Measurements from ENCODE around the gene TSPAN31.

TSPAN31 gene

DNA sequence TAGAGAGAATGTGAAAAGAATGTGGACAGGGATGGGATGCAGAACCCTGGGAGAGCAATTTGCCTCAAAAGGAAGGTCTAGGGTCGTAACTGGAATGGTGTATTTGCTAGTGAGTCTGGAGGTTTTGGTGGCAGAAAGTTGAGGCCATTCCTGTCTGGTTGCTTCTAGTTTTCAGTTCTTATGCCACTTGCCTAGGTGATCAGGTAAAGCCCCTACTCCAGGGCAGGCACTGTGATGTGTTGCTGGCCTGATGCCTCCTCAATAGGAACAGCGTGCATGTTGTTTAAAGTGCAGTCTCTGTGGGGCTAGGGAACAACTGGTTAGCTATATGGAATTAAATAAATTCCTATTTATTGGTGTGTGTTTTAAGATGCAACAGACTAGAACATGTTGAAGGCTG lies 44.5 kb upstream of the TSPAN31 start:
- peaks cover 0 to 6% of the 10 kb centered on the region in 2 donors for H3K9me3 ChIP-seq (replicated peaks in 1 of 2; ENCODE audit: control insufficient read depth in 2 of 2, insufficient read depth in 1 of 2, low read depth in 1 of 2, low read length in 2 of 2)
- H3K4me1 ChIP-seq (ENCODE audit: control insufficient read depth in 2 of 2, insufficient read depth in 1 of 2, low read depth in 1 of 2, low read length in 2 of 2), result no peaks in the 10 kb centered on the region
- H3K27me3 ChIP-seq (ENCODE audit: control insufficient read depth in 3 of 3, insufficient read depth in 3 of 3, low read depth in 1 of 3, low read length in 3 of 3), result no peaks in the 10 kb centered on the region
- H2BK120ac ChIP-seq (ENCODE audit: low read depth, low read length), result no peak overlapping the region
- peaks cover 10 to 63% of the 10 kb centered on the region in 2 donors for H3K36me3 ChIP-seq (replicated peaks in 1 of 2; ENCODE audit: control insufficient read depth in 2 of 2, insufficient read depth in 2 of 2, low read length in 2 of 2)
- H3K4me2 ChIP-seq (ENCODE audit: insufficient read depth, low read length, poor library complexity, severe bottlenecking), result no peak overlapping the region
- H3K9ac ChIP-seq (ENCODE audit: low read depth, low read length, poor library complexity), result no peak overlapping the region
- no peak overlapping the region for H3K14ac ChIP-seq (ENCODE audit: low read length)
- H3K27ac ChIP-seq (replicated peaks; ENCODE audit: low read length), result no peak overlapping the region
- no peak overlapping the region for H3K4ac ChIP-seq (ENCODE audit: low read length)
- H3K18ac ChIP-seq (ENCODE audit: low read length), result no peak overlapping the region
- no peak overlapping the region for H2BK5ac ChIP-seq (ENCODE audit: low read length)
- no peak overlapping the region for H4K8ac ChIP-seq (ENCODE audit: low read depth, low read length)
- no peak overlapping the region for H3K23ac ChIP-seq (ENCODE audit: low read depth, low read length, poor library complexity)
- no peak overlapping the region for H3K4me3 ChIP-seq (ENCODE audit: low read length in 2 of 2)
- no peak for DNase-seq (ENCODE audit: low spot score)
- no peak overlapping the region for H2BK15ac ChIP-seq (ENCODE audit: low read length)
- no peak overlapping the region for H4K91ac ChIP-seq (ENCODE audit: low read depth, low read length, poor library complexity)
- no CpG with 5 or more reads among the region's 2 CpGs for WGBS, 2 donors (ENCODE audit: extremely low coverage in 2 of 2, insufficient read length in 2 of 2, insufficient replicate concordance in 1 of 2)
- H2BK12ac ChIP-seq (ENCODE audit: low read length), result no peak overlapping the region
- H3K79me1 ChIP-seq (ENCODE audit: low read depth, low read length), result peaks cover 2% of the 10 kb centered on the region
- no peak overlapping the region for H2AFZ ChIP-seq (ENCODE audit: low read length)
- H2AK5ac ChIP-seq (ENCODE audit: low read depth, low read length), result no peak overlapping the region

DNA sequence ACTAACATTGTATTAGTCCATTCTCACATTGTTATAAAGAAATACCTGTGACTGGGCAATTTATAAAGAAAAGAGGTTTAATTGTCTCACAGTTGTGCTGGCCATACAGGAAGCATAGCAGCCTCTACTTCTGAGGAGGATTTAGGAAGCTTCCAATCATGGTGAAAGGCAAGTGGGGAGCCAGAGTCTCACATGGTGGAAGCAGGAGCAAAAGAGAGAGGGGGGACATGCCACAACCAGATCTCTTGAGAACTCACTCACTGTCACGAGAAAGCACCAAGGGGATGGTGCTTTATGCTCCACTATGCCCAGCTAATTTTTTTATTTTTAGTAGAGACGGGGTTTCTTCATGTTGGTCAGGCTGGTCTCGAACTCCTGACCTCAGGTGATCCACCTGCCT lies 37.6 kb upstream of the TSPAN31 start:
- Histone ChIP-seq H3K9ac (ENCODE audit: low read depth, low read length, poor library complexity) (no peak overlapping the region), H2BK5ac (ENCODE audit: low read length) (no peak overlapping the region), H3K4me3 (ENCODE audit: low read length in 2 of 2) (no peak overlapping the region), H3K18ac (ENCODE audit: low read length) (no peak overlapping the region), H3K27me3 (ENCODE audit: control insufficient read depth in 3 of 3, insufficient read depth in 3 of 3, low read depth in 1 of 3, low read length in 3 of 3) (no peaks in the 10 kb centered on the region), H4K91ac (ENCODE audit: low read depth, low read length, poor library complexity) (no peak overlapping the region), H3K79me1 (ENCODE audit: low read depth, low read length) (no peaks in the 10 kb centered on the region), H3K9me3 (replicated peaks in 1 of 2; ENCODE audit: control insufficient read depth in 2 of 2, insufficient read depth in 1 of 2, low read depth in 1 of 2, low read length in 2 of 2) (peaks cover 0 to 13% of the 10 kb centered on the region in 2 donors), H4K8ac (ENCODE audit: low read depth, low read length) (no peak overlapping the region), H2AK5ac (ENCODE audit: low read depth, low read length) (no peak overlapping the region), H3K4me1 (ENCODE audit: control insufficient read depth in 2 of 2, insufficient read depth in 1 of 2, low read depth in 1 of 2, low read length in 2 of 2) (no peaks in the 10 kb centered on the region), H3K4me2 (ENCODE audit: insufficient read depth, low read length, poor library complexity, severe bottlenecking) (no peak overlapping the region), H2BK12ac (ENCODE audit: low read length) (no peak overlapping the region), H3K4ac (ENCODE audit: low read length) (no peak overlapping the region), H3K27ac (replicated peaks; ENCODE audit: low read length) (no peak overlapping the region), H2BK15ac (ENCODE audit: low read length) (no peak overlapping the region), H3K23ac (ENCODE audit: low read depth, low read length, poor library complexity) (no peak overlapping the region), H3K14ac (ENCODE audit: low read length) (no peak overlapping the region), H2BK120ac (ENCODE audit: low read depth, low read length) (no peak overlapping the region), H2AFZ (ENCODE audit: low read length) (no peak overlapping the region), H3K36me3 (replicated peaks in 1 of 2; ENCODE audit: control insufficient read depth in 2 of 2, insufficient read depth in 2 of 2, low read length in 2 of 2) (peaks cover 2 to 65% of the 10 kb centered on the region in 2 donors)
- WGBS, 2 donors (ENCODE audit: extremely low coverage in 2 of 2, insufficient read length in 2 of 2, insufficient replicate concordance in 1 of 2), result no CpG with 5 or more reads among the region's 3 CpGs
- no peak for DNase-seq (ENCODE audit: low spot score)

GRCh38 chr12:57708296-57708695 lies 36.5 kb upstream of the TSPAN31 start:
- Histone ChIP-seq H3K27ac (replicated peaks; ENCODE audit: low read length) (no peak overlapping the region), H3K27me3 (ENCODE audit: control insufficient read depth in 3 of 3, insufficient read depth in 3 of 3, low read depth in 1 of 3, low read length in 3 of 3) (no peaks in the 10 kb centered on the region), H3K9me3 (replicated peaks in 1 of 2; ENCODE audit: control insufficient read depth in 2 of 2, insufficient read depth in 1 of 2, low read depth in 1 of 2, low read length in 2 of 2) (peaks cover 0 to 13% of the 10 kb centered on the region in 2 donors), H4K91ac (ENCODE audit: low read depth, low read length, poor library complexity) (no peak overlapping the region), H3K23ac (ENCODE audit: low read depth, low read length, poor library complexity) (no peak overlapping the region), H3K9ac (ENCODE audit: low read depth, low read length, poor library complexity) (no peak overlapping the region), H2AFZ (ENCODE audit: low read length) (no peak overlapping the region), H3K4me1 (ENCODE audit: control insufficient read depth in 2 of 2, insufficient read depth in 1 of 2, low read depth in 1 of 2, low read length in 2 of 2) (peaks cover 0 to 3% of the 10 kb centered on the region in 2 donors), H3K4me2 (ENCODE audit: insufficient read depth, low read length, poor library complexity, severe bottlenecking) (no peak overlapping the region), H3K36me3 (replicated peaks in 1 of 2; ENCODE audit: control insufficient read depth in 2 of 2, insufficient read depth in 2 of 2, low read length in 2 of 2) (peaks cover 2 to 61% of the 10 kb centered on the region in 2 donors), H2BK120ac (ENCODE audit: low read depth, low read length) (no peak overlapping the region), H2BK15ac (ENCODE audit: low read length) (no peak overlapping the region), H3K4ac (ENCODE audit: low read length) (no peak overlapping the region), H2AK5ac (ENCODE audit: low read depth, low read length) (no peak overlapping the region), H3K14ac (ENCODE audit: low read length) (no peak overlapping the region), H4K8ac (ENCODE audit: low read depth, low read length) (no peak overlapping the region), H2BK5ac (ENCODE audit: low read length) (no peak overlapping the region), H3K18ac (ENCODE audit: low read length) (no peak overlapping the region), H3K79me1 (ENCODE audit: low read depth, low read length) (no peaks in the 10 kb centered on the region), H3K4me3 (ENCODE audit: low read length in 2 of 2) (no peak overlapping the region), H2BK12ac (ENCODE audit: low read length) (no peak overlapping the region)
- DNase-seq (ENCODE audit: low spot score), result no peak
- WGBS, 2 donors (ENCODE audit: extremely low coverage in 2 of 2, insufficient read length in 2 of 2, insufficient replicate concordance in 1 of 2), result no CpG with 5 or more reads among the region's 2 CpGs

DNA sequence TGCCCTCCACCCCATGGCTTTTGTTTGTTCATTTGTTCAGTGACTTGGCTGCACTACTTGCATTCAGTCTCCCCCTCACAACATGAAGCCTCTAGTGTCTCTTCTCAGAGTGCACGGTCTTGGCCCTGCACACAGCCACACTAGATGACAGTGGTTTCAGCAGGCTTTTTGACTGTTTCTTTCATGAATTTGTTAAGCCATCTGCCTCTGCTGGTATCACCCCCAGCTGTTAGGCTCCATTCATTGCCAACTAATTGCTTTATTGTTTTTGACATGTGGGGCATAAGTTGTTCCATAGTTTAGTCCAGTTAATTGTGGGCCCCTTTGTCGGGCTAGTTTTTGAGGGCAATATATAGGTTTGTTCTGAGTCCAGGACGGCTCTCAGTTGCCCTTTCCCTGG lies 32.1 kb upstream of the TSPAN31 start:
- no peaks in the 10 kb centered on the region for H3K27me3 ChIP-seq (ENCODE audit: control insufficient read depth in 3 of 3, insufficient read depth in 3 of 3, low read depth in 1 of 3, low read length in 3 of 3)
- no peak overlapping the region for H4K91ac ChIP-seq (ENCODE audit: low read depth, low read length, poor library complexity)
- H3K9ac ChIP-seq (ENCODE audit: low read depth, low read length, poor library complexity), result no peak overlapping the region
- no peak overlapping the region for H2BK12ac ChIP-seq (ENCODE audit: low read length)
- H3K27ac ChIP-seq (replicated peaks; ENCODE audit: low read length), result no peak overlapping the region
- no peak overlapping the region for H3K4me3 ChIP-seq (ENCODE audit: low read length in 2 of 2)
- peaks cover 0 to 3% of the 10 kb centered on the region in 2 donors for H3K4me1 ChIP-seq (ENCODE audit: control insufficient read depth in 2 of 2, insufficient read depth in 1 of 2, low read depth in 1 of 2, low read length in 2 of 2)
- no peak overlapping the region for H2BK120ac ChIP-seq (ENCODE audit: low read depth, low read length)
- H3K23ac ChIP-seq (ENCODE audit: low read depth, low read length, poor library complexity), result no peak overlapping the region
- no CpG with 5 or more reads among the region's 3 CpGs for WGBS, 2 donors (ENCODE audit: extremely low coverage in 2 of 2, insufficient read length in 2 of 2, insufficient replicate concordance in 1 of 2)
- DNase-seq (ENCODE audit: low spot score), result no peak
- no peak overlapping the region for H2AK5ac ChIP-seq (ENCODE audit: low read depth, low read length)
- H3K79me1 ChIP-seq (ENCODE audit: low read depth, low read length), result no peaks in the 10 kb centered on the region
- no peak overlapping the region for H4K8ac ChIP-seq (ENCODE audit: low read depth, low read length)
- H2BK5ac ChIP-seq (ENCODE audit: low read length), result no peak overlapping the region
- no peak overlapping the region for H3K4ac ChIP-seq (ENCODE audit: low read length)
- H3K4me2 ChIP-seq (ENCODE audit: insufficient read depth, low read length, poor library complexity, severe bottlenecking), result no peak overlapping the region
- H3K14ac ChIP-seq (ENCODE audit: low read length), result no peak overlapping the region
- no peak overlapping the region for H2AFZ ChIP-seq (ENCODE audit: low read length)
- peaks cover 6 to 52% of the 10 kb centered on the region in 2 donors for H3K36me3 ChIP-seq (replicated peaks in 1 of 2; ENCODE audit: control insufficient read depth in 2 of 2, insufficient read depth in 2 of 2, low read length in 2 of 2)
- no peak overlapping the region for H3K18ac ChIP-seq (ENCODE audit: low read length)
- no peak overlapping the region for H2BK15ac ChIP-seq (ENCODE audit: low read length)
- peaks cover 0 to 7% of the 10 kb centered on the region in 2 donors for H3K9me3 ChIP-seq (replicated peaks in 1 of 2; ENCODE audit: control insufficient read depth in 2 of 2, insufficient read depth in 1 of 2, low read depth in 1 of 2, low read length in 2 of 2)

Measured in neuronal stem cell (in vitro differentiated cells).